OCI-LY1 (cell line): ENCODE results near the gene CIDEA.

Experiments
- H2AFZ ChIP-seq: fragments of 200-600 bp; sonication (generic), shearing (Covaris generic); 2 replicates; pipeline ENCODE4 v1.6.0; 2014; ENCODE audit warnings: antibody characterized with exemption, mild to moderate bottlenecking, low read length
- H3F3A ChIP-seq: fragments of 200-600 bp; sonication (generic), shearing (Covaris generic); 2 replicates; pipeline ENCODE4 v1.6.0; 2014; ENCODE audit warnings: mild to moderate bottlenecking, antibody characterized with exemption, low read length, moderate library complexity; ENCODE audit not compliant: insufficient read depth
- H3K27ac ChIP-seq: fragments of 200-600 bp; sonication (generic); 2 replicates; pipeline ENCODE4 v1.5.1; 2014; ENCODE audit warnings: low read length, mixed run types, mild to moderate bottlenecking, low read depth; ENCODE audit not compliant: poor library complexity, severe bottlenecking
- H3K27me3 ChIP-seq: fragments of 200-600 bp; sonication (generic); 2 replicates; pipeline ENCODE4 v1.6.0; 2014; ENCODE audit warnings: antibody characterized with exemption, mild to moderate bottlenecking, low read length, moderate library complexity; ENCODE audit not compliant: insufficient read depth
- H3K36me3 ChIP-seq: fragments of 200-600 bp; sonication (generic); 2 replicates; pipeline ENCODE4 v1.6.1; 2014; ENCODE audit warnings: mild to moderate bottlenecking, antibody characterized with exemption, low read length, moderate library complexity, mixed read lengths; ENCODE audit not compliant: insufficient read depth
- H3K4me1 ChIP-seq: fragments of 200-600 bp; sonication (generic); 2 replicates; pipeline ENCODE4 v1.5.1; 2014; ENCODE audit warnings: mild to moderate bottlenecking, low read length, moderate library complexity; ENCODE audit not compliant: insufficient read depth, severe bottlenecking
- H3K4me2 ChIP-seq: fragments of 200-600 bp; sonication (generic), shearing (Covaris generic); 2 replicates; pipeline ENCODE4 v1.6.1; 2014; ENCODE audit warnings: low read length
- H3K4me3 ChIP-seq: fragments of 200-600 bp; sonication (generic); 2 replicates; pipeline ENCODE4 v1.5.1; 2014; ENCODE audit warnings: low read length, low read depth, mild to moderate bottlenecking, mixed read lengths; ENCODE audit not compliant: poor library complexity, severe bottlenecking
- H3K79me2 ChIP-seq: fragments of 200-600 bp; shearing (Covaris generic); 2 replicates; pipeline ENCODE4 v1.6.1; 2016; ENCODE audit warnings: mixed run types, low read length, mixed read lengths; ENCODE audit not compliant: insufficient read depth
- H3K9ac ChIP-seq: fragments of 200-600 bp; sonication (generic), shearing (Covaris generic); 2 replicates; pipeline ENCODE4 v1.6.1; 2014; ENCODE audit warnings: mild to moderate bottlenecking, low read length, mixed read lengths
- H3K9me2 ChIP-seq: fragments of 200-600 bp; sonication (generic), shearing (Covaris generic); 2 replicates; pipeline ENCODE4 v1.6.1; 2014; ENCODE audit warnings: low read depth, mild to moderate bottlenecking, low read length, mixed read lengths
- H3K9me3 ChIP-seq: fragments of 200-600 bp; shearing (Covaris generic); 2 replicates; pipeline ENCODE4 v1.6.1; 2014; ENCODE audit warnings: low read length, mixed read lengths
- H4K20me1 ChIP-seq: fragments of 200-600 bp; sonication (generic), shearing (Covaris generic); 2 replicates; pipeline ENCODE4 v1.6.0; 2016; ENCODE audit warnings: mild to moderate bottlenecking, low read length; ENCODE audit not compliant: insufficient read depth
- EZH2 ChIP-seq: fragments of 200-600 bp; sonication (generic), shearing (Covaris generic); IDR thresholded peaks from 2 replicates; pipeline ENCODE4 v1.8.0; 2017; ENCODE audit warnings: borderline replicate concordance, mixed run types, mild to moderate bottlenecking, antibody characterized with exemption, low read length, moderate library complexity, mixed read lengths
- TF ChIP-seq, protein P1 (sequence below): fragments of 200-600 bp; sonication (generic), shearing (Covaris generic); IDR thresholded peaks from 2 replicates; pipeline ENCODE4 v1.5.1; 2017; ENCODE audit warnings: mild to moderate bottlenecking, antibody characterized with exemption, low read length, moderate library complexity, mixed read lengths

The CIDEA gene

DNA sequence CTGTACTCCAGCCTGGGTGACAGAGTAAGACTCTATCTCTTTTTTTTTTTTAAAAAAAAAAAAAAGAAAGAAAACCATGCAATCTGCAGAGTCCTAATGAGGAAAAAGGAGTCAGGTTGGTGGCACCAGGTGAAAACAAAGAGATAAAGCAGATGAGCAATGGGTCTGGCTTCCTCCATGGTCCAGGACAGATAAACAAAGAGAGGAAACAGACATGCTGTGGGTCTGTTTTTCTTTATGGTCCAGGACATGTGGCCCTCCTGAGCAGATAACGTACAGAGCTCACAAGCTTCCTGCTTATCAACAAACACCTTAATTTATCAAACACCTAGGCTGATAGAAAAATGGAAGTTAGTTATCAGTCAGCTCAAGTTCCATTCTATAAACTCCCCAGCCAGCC lies 29.5 kb downstream of the CIDEA start:
- no peaks in the 10 kb centered on the region for H3K36me3 ChIP-seq
- no peaks in the 10 kb centered on the region for H3K79me2 ChIP-seq
- TF ChIP-seq, protein P1, sequence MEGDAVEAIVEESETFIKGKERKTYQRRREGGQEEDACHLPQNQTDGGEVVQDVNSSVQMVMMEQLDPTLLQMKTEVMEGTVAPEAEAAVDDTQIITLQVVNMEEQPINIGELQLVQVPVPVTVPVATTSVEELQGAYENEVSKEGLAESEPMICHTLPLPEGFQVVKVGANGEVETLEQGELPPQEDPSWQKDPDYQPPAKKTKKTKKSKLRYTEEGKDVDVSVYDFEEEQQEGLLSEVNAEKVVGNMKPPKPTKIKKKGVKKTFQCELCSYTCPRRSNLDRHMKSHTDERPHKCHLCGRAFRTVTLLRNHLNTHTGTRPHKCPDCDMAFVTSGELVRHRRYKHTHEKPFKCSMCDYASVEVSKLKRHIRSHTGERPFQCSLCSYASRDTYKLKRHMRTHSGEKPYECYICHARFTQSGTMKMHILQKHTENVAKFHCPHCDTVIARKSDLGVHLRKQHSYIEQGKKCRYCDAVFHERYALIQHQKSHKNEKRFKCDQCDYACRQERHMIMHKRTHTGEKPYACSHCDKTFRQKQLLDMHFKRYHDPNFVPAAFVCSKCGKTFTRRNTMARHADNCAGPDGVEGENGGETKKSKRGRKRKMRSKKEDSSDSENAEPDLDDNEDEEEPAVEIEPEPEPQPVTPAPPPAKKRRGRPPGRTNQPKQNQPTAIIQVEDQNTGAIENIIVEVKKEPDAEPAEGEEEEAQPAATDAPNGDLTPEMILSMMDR = no peak
- TF ChIP-seq EZH2 = no peak
- no peak overlapping the region for H3K4me3 ChIP-seq
- H3K4me2 ChIP-seq = no peak overlapping the region
- no peaks in the 10 kb centered on the region for H3K9me3 ChIP-seq
- H3K9me2 ChIP-seq = no peaks in the 10 kb centered on the region
- no peaks in the 10 kb centered on the region for H4K20me1 ChIP-seq
- H3K27me3 ChIP-seq = no peaks in the 10 kb centered on the region; the same call in 1 of the 2 replicates
- H3K9ac ChIP-seq = no peak overlapping the region
- no peak overlapping the region for H2AFZ ChIP-seq
- H3F3A ChIP-seq = no peaks in the 10 kb centered on the region
- H3K27ac ChIP-seq = no peak overlapping the region
- H3K4me1 ChIP-seq = no peaks in the 10 kb centered on the region

DNA sequence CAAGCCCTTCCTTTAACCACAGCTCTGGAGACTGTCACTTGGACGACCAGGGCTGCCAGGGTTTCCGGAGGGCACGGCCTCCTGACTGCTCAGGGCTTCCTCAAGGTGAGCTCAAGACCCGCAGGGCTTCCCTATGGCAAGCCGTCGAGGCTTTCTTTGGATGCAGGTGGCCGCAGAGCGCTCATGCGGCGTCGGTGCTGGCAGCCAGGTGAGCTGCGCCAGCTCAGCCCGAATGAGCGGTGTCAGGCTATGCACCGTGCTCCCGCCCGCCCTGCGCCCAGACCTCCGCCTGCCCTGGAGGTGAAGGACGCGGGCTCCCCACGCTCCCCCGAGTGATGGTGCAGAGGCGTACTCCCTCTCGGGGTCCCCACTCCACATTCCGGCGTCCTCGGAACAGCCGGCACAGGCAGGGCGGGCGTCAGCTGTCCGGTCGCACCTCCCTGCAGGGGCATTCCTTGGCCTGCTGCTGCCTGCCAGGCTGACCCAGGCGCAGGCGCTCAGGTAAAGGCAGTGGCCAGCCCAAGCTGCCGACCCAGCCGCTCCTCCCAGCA lies 33.0 kb downstream of the CIDEA start:
- H3K79me2 ChIP-seq = no peaks in the 10 kb centered on the region
- H3K27ac ChIP-seq = no peak overlapping the region
- no peak overlapping the region for H2AFZ ChIP-seq
- no peaks in the 10 kb centered on the region for H3K9me2 ChIP-seq
- TF ChIP-seq, protein P1 = no peak
- TF ChIP-seq EZH2 = no peak
- H3K9ac ChIP-seq = no peak overlapping the region
- no peaks in the 10 kb centered on the region for H3K9me3 ChIP-seq
- H3K4me1 ChIP-seq = no peaks in the 10 kb centered on the region
- no peaks in the 10 kb centered on the region for H3F3A ChIP-seq
- H3K36me3 ChIP-seq = no peaks in the 10 kb centered on the region
- H3K4me2 ChIP-seq = no peak overlapping the region
- no peaks in the 10 kb centered on the region; the same call in 1 of the 2 replicates for H3K27me3 ChIP-seq
- H3K4me3 ChIP-seq = no peak overlapping the region
- H4K20me1 ChIP-seq = no peaks in the 10 kb centered on the region; the same call in 1 of the 2 replicates

DNA sequence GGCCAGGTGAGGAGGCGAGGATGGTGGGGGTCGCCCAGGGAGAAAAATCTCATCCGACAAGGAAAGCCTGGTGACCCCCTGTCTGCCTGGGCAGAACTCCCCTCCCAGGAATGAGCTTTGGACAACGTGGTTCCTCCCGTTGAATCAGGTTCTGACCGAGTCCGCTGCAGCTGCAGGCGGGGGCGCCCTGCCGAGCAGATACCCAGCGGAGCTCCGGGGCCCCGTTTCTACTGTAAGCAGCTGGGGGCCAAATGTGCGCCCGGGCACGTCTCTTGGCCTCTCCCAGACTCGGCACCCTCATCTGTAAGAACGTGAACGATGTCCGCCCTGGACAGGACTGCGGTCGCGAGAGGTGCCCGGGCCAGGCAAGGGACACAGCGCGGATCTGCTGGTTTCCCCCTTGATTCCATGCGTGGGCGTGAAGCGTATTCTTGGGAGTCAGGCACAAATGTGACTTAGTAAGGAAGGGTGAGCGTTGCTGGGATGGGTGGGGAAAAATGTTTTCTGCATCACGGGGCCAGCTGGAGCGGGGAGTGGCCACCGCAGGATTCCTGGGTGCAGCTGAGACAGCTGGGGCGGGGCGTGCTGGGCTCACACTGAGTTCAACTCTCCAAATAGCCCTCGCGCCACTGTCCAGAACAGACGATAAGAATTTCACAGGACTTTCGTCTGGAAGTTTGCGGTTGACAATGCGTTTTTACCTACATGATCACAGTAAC lies 33.7 kb downstream of the CIDEA start:
- H4K20me1 ChIP-seq = no peaks in the 10 kb centered on the region; the same call in 1 of the 2 replicates
- H3K36me3 ChIP-seq = no peaks in the 10 kb centered on the region
- TF ChIP-seq EZH2 = no peak
- TF ChIP-seq, protein P1 = no peak
- no peak overlapping the region for H3K9ac ChIP-seq
- no peak overlapping the region for H3K27ac ChIP-seq
- H3K4me3 ChIP-seq = no peak overlapping the region
- no peaks in the 10 kb centered on the region for H3K9me3 ChIP-seq
- no peaks in the 10 kb centered on the region for H3F3A ChIP-seq
- H3K4me1 ChIP-seq = no peaks in the 10 kb centered on the region
- no peak overlapping the region for H3K4me2 ChIP-seq
- no peaks in the 10 kb centered on the region for H3K9me2 ChIP-seq
- no peak overlapping the region for H2AFZ ChIP-seq
- no peaks in the 10 kb centered on the region; the same call in 1 of the 2 replicates for H3K27me3 ChIP-seq
- no peaks in the 10 kb centered on the region for H3K79me2 ChIP-seq
